Ishikawa (cell line): ENCODE data around the gene CDCP2.

Experiments used
- CEBPB ChIP-seq: IDR thresholded peaks from 2 replicates; pipeline ENCODE4 v1.6.1; 2012
- CREB1 ChIP-seq: IDR thresholded peaks from 2 replicates; pipeline ENCODE4 v1.6.1; 2012; ENCODE audit warnings: low read depth
- EGR1 ChIP-seq: IDR thresholded peaks from 2 replicates; pipeline ENCODE4 v1.6.1; 2012
- EP300 ChIP-seq: IDR thresholded peaks from 2 replicates; pipeline ENCODE4 v1.6.1; 2012; ENCODE audit warnings: borderline replicate concordance
- FOXM1 ChIP-seq: IDR thresholded peaks from 2 replicates; pipeline ENCODE4 v1.6.1; 2012; ENCODE audit warnings: low read depth, borderline replicate concordance
- NFIC ChIP-seq: IDR thresholded peaks from 2 replicates; pipeline ENCODE4 v1.6.1; 2012
- RAD21 ChIP-seq: IDR thresholded peaks from 2 replicates; pipeline ENCODE4 v1.6.1; 2012; ENCODE audit warnings: low read depth
- TAF1 ChIP-seq: IDR thresholded peaks from 2 replicates; pipeline ENCODE4 v1.6.1; 2012; ENCODE audit warnings: low read depth, mild to moderate bottlenecking
- TCF12 ChIP-seq: IDR thresholded peaks from 2 replicates; pipeline ENCODE4 v1.6.1; 2012; ENCODE audit warnings: low read depth
- TEAD4 ChIP-seq: IDR thresholded peaks from 2 replicates; pipeline ENCODE4 v1.6.1; 2012
- USF1 ChIP-seq: IDR thresholded peaks from 2 replicates; pipeline ENCODE4 v1.6.1; 2012
- YY1 ChIP-seq: IDR thresholded peaks from 2 replicates; pipeline ENCODE4 v1.6.1; 2012; ENCODE audit warnings: low read depth
- ZBTB7A ChIP-seq: IDR thresholded peaks from 2 replicates; pipeline ENCODE4 v1.6.1; 2012; ENCODE audit warnings: low read depth
- TF ChIP-seq, protein P1 (sequence below): IDR thresholded peaks from 2 replicates; pipeline ENCODE4 v1.6.1; 2012
- TF ChIP-seq, protein P2 (sequence below): IDR thresholded peaks from 2 replicates; pipeline ENCODE4 v1.6.1; 2012; ENCODE audit warnings: low read depth, mild to moderate bottlenecking

Gene CDCP2

DNA sequence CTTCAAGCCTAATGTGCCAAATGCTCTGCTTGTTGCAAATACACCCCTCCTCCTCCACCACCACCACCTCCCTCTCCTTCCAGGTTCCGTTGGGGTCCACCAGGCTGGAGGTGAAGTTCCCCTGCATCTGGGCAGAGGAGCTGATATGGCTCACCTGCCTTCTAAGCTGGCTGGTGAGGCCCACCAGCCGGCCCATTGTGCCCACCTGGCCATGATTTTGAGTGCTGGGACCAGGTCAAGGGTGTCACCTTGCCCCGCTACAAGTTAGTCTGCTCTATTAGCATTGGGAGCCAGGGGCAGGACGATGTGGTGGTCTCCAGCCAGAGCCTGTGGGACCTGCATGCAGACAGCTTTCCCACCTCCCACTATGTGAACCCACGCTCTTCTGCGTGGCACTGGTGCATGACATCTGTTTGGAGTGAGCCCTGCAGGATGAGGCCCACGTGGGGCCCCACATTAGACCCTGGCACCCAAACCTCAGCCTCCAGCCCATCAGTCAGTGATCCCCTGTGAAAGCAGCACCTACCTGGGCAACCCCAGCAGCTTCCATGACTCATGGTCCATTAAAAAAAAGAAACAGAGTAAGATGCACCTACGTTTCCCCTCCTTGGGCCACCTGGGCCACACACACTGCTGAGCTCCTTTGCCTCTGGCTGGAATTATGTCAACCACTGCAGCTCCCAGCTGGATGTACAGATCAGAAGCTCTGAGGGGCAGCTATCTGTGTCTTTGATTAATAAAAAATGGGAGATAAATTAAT lies 15.6 kb upstream of the CDCP2 start:
- TF ChIP-seq TCF12 = no peak
- TF ChIP-seq, protein P1, sequence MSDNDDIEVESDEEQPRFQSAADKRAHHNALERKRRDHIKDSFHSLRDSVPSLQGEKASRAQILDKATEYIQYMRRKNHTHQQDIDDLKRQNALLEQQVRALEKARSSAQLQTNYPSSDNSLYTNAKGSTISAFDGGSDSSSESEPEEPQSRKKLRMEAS = no peak
- TF ChIP-seq TEAD4 = no peak
- no peak for TF ChIP-seq YY1
- no peak for TF ChIP-seq EGR1
- no peak for TF ChIP-seq CREB1
- TF ChIP-seq CEBPB = no peak
- no peak for TF ChIP-seq USF1
- TF ChIP-seq NFIC = no peak
- TF ChIP-seq FOXM1 = no peak
- no peak for TF ChIP-seq EP300
- TF ChIP-seq, protein P2, sequence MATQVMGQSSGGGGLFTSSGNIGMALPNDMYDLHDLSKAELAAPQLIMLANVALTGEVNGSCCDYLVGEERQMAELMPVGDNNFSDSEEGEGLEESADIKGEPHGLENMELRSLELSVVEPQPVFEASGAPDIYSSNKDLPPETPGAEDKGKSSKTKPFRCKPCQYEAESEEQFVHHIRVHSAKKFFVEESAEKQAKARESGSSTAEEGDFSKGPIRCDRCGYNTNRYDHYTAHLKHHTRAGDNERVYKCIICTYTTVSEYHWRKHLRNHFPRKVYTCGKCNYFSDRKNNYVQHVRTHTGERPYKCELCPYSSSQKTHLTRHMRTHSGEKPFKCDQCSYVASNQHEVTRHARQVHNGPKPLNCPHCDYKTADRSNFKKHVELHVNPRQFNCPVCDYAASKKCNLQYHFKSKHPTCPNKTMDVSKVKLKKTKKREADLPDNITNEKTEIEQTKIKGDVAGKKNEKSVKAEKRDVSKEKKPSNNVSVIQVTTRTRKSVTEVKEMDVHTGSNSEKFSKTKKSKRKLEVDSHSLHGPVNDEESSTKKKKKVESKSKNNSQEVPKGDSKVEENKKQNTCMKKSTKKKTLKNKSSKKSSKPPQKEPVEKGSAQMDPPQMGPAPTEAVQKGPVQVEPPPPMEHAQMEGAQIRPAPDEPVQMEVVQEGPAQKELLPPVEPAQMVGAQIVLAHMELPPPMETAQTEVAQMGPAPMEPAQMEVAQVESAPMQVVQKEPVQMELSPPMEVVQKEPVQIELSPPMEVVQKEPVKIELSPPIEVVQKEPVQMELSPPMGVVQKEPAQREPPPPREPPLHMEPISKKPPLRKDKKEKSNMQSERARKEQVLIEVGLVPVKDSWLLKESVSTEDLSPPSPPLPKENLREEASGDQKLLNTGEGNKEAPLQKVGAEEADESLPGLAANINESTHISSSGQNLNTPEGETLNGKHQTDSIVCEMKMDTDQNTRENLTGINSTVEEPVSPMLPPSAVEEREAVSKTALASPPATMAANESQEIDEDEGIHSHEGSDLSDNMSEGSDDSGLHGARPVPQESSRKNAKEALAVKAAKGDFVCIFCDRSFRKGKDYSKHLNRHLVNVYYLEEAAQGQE = no peak
- TF ChIP-seq RAD21 = no peak
- TF ChIP-seq ZBTB7A = no peak

DNA sequence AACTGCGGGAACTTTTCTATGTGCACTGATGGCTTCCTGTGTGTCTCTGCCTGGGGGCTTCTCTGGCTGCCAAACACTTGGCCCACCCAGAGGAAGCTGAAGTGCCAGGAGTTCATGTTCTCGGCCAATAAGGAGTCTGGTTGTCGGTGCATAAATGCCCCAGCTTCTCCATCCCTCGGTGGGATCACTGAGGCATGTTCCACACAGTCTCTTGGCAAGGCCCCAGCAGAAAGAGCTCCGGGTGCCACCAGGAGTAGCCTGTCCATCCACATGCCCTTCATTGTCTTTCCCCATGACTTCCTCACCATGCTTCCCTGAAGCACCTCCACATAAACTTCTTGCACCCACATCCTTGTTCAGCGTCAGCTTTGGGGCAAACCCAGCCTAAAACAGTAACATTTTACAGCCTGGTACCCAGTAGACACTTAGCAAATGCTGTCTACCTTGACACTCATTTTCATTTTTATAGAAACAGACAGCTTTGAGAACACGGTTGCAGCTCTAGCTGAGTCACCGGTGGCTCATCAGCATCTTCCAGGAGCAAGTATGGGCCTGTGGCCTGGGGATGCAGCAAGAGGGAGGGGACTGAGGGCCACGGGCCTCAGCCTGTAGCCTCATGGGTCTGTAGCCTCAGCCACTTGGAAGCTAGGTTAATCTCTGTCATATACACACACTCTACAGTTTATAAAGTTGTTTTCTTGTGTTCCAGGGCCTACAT lies 14.8 kb upstream of the CDCP2 start:
- TF ChIP-seq EP300 = no peak
- TF ChIP-seq TAF1 = no peak
- TF ChIP-seq NFIC = no peak
- no peak for TF ChIP-seq TEAD4
- TF ChIP-seq, protein P1 = no peak

DNA sequence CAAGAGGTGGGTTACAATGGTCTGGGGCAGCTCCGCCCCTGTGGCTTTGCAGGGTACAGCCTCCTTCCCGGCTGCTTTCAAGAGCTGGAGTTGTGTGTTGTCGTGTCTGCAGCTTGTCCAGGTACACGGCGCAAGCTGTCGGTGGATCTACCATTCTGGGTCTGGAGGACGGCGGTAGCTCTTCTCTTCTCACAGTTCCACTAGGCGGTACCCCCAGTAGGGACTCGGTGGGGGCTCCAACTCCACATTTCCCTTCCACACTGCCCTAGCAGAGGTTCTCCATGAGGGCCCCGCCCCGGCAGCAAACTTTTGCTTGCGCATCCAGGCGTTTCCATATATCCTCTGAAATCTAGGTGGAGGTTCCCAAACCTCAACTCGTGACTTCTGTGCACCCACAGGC lies 12.3 kb upstream of the CDCP2 start:
- no peak for TF ChIP-seq CEBPB
- TF ChIP-seq NFIC = no peak
- no peak for TF ChIP-seq ZBTB7A
- no peak for TF ChIP-seq RAD21
- no peak for TF ChIP-seq TCF12

DNA sequence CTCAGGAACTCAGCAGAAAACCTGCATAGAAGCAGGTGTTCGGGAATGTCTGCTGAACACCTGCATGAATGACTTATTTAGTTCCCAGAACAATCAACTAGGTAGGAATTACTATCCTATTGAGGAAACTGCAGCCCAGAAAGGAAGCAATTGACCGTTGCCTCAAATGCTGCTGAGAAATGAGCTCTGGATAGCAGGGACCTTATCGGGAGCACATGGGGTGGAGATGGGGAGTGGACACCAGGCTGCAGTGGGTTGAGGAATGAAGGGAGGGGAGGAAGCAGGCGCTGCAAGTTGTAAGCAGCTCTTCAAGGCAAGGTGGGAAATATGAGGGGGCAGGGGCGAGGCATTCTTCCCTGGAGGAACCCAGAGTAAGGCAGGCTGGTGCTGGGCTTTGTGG lies 10.8 kb upstream of the CDCP2 start:
- TF ChIP-seq CEBPB (no peak), USF1 (no peak), ZBTB7A (no peak)
- TF ChIP-seq, protein P2 = no peak
- TF ChIP-seq, protein P1 = no peak

GRCh38 chr1:54163051-54163450 lies 10.3 kb upstream of the CDCP2 start:
- no peak for TF ChIP-seq TCF12
- 0 out of 2 replicates have a peak, but pooled peaks have one; percentile 11 for TF ChIP-seq NFIC

- TF ChIP-seq, protein P2 = no peak
- TF ChIP-seq EGR1 (no peak), FOXM1 (no peak), NFIC (no peak), CEBPB (no peak), TAF1 (no peak), EP300 (no peak), ZBTB7A (no peak), RAD21 (no peak), TEAD4 (no peak), YY1 (no peak), TCF12 (no peak), CREB1 (no peak)
- TF ChIP-seq, protein P1 = no peak
Measured at GRCh38 chr1:54161495-54162168, 8.8 kb upstream of the CDCP2 start.
